IPS DF 19.7 (cell line): ENCODE results near the gene FLYWCH1.

Experiments used
- DNase-seq: peaks from one replicate; pipeline ENCODE4 v3.0.0-alpha.2; 2013; ENCODE audit warnings: low read depth, low spot score

FLYWCH1 gene

GRCh38 chr16:2950773-2951172, 39.0 kb downstream of the FLYWCH1 start:
- DNase-seq, result no peak

- no peak for DNase-seq
Measured at GRCh38 chr16:2952679-2953078, 40.9 kb downstream of the FLYWCH1 start.

- no peak for DNase-seq
Measured at GRCh38 chr16:2953706-2954627, 42.2 kb downstream of the FLYWCH1 start.

- no peak for DNase-seq
Measured at GRCh38 chr16:2954656-2955381, 43.1 kb downstream of the FLYWCH1 start.

GRCh38 chr16:2955438-2955778, 43.7 kb downstream of the FLYWCH1 start:
- no peak for DNase-seq

GRCh38 chr16:2955779-2956578, 44.2 kb downstream of the FLYWCH1 start:
- DNase-seq, result no peak

GRCh38 chr16:2956579-2956956, 44.8 kb downstream of the FLYWCH1 start:
- no peak for DNase-seq

- no peak for DNase-seq
Measured at GRCh38 chr16:2959206-2959605, 47.5 kb downstream of the FLYWCH1 start.

- DNase-seq, result no peak
Measured at GRCh38 chr16:2960183-2961010, 48.7 kb downstream of the FLYWCH1 start.

GRCh38 chr16:2962334-2963073, 50.8 kb downstream of the FLYWCH1 start:
- DNase-seq, result no peak

- no peak for DNase-seq
Measured at GRCh38 chr16:2963074-2963722, 51.5 kb downstream of the FLYWCH1 start.

GRCh38 chr16:2963723-2964474, 52.2 kb downstream of the FLYWCH1 start, which contains the start of gene KREMEN2:
TSS of gene KREMEN2 (plus strand) at chr16:2964275. CDS start at chr16:2964521, 246 bp downstream.
- no peak for DNase-seq

- DNase-seq, result no peak
Measured at GRCh38 chr16:2964475-2965336, 53.0 kb downstream of the FLYWCH1 start.

- no peak for DNase-seq
Measured at GRCh38 chr16:2966043-2966807, 54.5 kb downstream of the FLYWCH1 start.

GRCh38 chr16:2966808-2967191, 55.1 kb downstream of the FLYWCH1 start:
- no peak for DNase-seq

GRCh38 chr16:2967211-2967631, 55.5 kb downstream of the FLYWCH1 start:
- no peak for DNase-seq

GRCh38 chr16:2967721-2968161, 56.0 kb downstream of the FLYWCH1 start:
- no peak for DNase-seq
